GM18517 (cell line): Measurements from ENCODE around the gene CEP78.
"Not testable (repeated sequence)": the region's sequence is repeated elsewhere in the genome, so short reads cannot be mapped to it uniquely, and the experiment has no call there.

Experiments
- ATAC-seq: cut with Tn5 transposase; IDR thresholded peaks from one replicate; pipeline ENCODE4 v1.9.1; 2021; ENCODE audit warnings: mild to moderate bottlenecking, moderate library complexity; ENCODE audit not compliant: unreplicated experiment

Gene CEP78

DNA sequence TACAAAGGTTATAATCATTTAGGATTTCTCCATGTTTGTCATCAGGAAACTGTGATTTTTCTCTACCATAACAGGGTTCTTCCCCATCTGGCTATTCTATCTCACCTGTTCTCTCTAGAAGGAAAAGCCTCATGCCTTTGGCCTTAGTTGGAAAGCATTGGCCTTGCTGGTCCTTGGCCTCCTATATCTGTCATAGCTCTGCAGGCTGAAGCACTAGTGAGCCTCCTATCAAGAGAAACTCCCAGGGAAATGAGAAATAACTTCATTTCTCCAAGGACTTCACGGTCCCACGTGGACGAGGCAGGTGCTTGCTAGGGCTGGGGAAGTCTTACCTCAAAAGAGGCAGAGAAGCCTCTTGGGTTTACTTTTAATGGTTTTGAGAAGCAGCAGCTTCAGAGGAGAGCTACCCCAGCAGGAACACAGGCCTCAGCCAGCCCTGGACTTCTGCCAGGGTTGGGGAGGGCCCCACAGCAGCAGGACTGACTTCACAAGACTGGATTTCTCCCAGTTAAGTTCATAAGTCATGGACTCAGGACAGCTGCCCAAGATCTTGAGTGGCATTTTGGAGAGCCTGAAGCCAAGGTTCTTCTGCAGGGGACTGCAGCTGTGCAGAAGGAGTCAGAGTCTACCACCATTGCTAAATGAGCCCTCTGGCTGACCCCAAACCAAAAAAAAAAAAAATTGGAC, 45.2 kb downstream of the CEP78 start:
- ATAC-seq: no peak

DNA sequence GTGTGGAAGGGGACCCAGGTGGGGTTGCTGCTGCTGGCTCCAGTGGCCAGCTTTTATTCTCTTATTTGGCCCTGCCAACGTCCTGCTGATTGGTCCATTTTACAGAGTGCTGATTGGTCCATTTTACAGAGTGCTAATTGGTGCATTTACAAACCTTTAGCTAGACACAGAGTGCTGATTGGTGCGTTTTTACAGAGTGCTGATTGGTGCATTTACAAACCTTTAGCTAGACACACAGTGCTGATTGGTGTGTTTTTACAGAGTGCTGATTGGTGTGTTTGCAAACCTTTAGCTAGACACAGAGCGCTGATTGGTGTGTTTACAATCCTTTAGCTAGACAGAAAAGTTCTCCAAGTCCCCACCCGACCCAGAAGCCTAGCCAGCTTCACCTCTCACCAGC, 48.3 kb downstream of the CEP78 start:
- ATAC-seq: not testable (repeated sequence)

DNA sequence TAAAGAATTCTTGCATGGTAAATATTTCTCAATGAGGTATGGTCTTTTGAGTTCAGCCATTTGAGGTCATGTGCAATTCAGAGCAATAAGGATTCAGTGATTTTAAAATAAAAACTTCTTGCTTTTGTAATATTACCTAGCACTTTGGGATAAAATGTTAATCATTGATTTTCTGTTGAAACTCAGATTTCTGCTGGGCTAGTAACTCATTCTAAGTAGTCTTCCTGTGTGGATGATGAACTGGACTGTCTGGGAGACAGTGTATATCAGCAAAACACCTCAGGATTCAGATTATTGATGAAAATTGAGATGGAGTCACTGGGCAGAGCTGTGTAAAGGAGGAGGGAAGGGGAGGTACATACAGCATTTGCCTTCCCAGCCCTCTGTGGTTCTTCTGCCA, 50.2 kb downstream of the CEP78 start:
- ATAC-seq: no peak

DNA sequence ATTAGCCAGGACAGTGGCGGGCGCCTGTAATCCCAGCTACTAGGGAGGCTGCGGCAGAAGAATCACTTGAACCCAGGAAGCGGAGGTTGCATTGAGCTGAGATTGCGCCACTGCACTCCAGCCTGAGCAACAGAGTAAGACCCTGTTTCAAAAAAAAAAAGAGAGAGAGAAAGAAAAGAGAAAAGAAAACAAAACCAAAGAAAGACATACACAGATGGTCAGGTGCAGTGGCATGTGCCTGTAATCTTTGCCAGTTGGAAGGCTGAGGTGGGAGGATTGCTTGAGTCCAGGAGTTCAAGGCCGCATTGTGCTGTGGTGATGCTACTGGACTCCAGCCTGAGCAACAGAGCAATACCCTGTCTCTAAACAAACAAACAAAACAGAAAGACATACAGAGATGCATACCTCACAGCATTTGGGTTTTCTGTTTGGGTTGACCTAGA, 51.1 kb downstream of the CEP78 start:
- ATAC-seq: no peak

DNA sequence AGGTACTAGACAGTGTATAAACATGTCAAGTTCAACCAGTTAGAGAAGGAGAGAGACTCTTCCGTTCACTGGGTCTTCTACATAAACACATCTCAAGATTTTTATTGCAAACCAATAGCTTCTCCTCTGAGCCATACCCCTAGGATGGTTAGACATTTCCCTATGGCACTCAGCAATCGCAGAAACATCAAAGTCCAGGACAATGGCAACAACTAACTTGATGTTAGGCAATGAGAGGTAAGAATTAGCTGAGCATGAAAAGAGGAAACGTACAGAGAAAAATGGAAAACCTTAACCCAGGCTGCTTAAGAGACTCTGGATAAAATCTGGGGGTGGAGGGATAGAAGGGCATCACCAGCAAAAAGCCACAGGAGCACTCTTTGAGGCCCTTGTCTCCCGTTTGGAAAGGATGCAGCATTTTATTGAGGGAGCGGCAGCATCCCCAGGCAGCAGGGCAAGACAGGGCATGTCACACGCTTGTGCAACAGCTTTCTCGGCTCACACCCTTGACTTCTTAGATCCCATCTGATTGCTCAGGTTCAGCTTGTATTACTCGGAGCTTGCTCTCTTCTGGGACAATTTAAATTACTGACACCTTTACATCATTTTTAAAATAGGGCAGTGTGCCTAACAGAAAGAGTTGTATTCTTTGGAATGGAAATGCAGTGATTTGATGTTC, 52.5 kb downstream of the CEP78 start:
- ATAC-seq: no peak

DNA sequence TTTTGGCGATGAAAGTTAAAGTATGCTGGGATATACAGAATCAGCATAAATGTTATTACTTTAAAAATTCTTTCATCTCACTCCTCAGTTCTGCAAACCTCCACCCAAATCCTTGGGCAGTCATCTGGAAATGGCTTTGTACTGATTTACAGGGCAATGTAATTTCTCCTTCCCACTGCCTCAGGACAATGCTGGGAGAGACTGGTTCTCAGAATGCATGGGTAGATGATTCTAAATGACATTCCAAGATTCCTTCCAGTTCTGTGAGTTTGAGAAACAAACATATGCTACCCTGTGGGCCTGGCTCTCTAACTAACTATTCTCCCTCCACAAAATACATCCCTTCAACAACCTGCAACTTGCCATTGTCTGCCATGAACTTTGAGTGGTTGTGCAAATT, 53.6 kb downstream of the CEP78 start:
- no peak for ATAC-seq

DNA sequence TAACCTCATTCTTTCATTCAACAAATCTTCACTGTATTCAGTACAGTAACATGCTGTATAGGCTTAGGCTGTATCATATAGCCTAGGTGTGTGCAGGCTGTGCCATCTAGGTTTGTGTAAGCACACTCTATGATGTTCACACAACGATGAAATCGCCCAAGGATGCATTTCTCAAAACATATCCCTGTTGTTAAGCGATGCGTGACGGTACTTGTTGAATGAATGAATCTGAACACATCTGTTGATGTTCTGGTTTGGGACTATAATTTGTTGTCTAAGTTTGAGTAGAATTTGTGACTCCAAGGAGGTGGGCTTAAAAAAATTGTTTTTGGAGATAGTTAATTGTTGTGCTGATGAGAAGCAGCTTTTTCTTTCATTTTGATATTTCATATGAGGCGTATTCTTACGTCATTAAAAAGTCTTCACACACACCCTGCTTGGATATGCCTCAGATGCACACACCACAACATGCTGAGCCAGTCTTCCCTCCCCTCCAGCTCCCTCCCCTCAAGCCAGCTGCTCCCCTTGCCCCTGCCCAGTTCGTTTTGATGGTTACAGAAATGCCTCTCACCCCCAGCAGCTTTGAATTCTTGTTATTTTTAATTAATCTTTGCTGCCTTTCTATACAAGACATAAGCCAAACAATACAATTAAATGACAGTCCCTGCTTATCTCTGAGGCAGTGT, 55.5 kb downstream of the CEP78 start:
- ATAC-seq: no peak

DNA sequence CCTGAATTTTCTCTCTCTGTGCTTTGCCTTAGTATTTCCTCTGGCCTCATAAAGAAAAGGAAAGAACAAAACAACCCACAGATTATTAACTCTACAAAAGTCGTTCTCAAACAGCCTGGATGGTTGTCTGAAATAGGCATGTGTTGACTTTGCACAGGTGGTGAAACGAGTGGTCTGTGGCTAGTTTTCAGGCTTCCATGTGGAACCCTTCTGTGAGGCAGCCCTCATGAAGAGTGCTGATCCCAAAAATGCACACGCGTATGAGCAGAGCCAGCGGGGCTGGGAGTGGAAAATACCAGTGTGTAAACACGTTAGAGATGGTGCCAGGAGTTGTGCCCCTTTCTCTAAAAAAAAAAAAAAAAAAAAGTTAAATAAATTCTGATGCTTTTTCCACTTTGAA, 56.2 kb downstream of the CEP78 start:
- no peak for ATAC-seq

DNA sequence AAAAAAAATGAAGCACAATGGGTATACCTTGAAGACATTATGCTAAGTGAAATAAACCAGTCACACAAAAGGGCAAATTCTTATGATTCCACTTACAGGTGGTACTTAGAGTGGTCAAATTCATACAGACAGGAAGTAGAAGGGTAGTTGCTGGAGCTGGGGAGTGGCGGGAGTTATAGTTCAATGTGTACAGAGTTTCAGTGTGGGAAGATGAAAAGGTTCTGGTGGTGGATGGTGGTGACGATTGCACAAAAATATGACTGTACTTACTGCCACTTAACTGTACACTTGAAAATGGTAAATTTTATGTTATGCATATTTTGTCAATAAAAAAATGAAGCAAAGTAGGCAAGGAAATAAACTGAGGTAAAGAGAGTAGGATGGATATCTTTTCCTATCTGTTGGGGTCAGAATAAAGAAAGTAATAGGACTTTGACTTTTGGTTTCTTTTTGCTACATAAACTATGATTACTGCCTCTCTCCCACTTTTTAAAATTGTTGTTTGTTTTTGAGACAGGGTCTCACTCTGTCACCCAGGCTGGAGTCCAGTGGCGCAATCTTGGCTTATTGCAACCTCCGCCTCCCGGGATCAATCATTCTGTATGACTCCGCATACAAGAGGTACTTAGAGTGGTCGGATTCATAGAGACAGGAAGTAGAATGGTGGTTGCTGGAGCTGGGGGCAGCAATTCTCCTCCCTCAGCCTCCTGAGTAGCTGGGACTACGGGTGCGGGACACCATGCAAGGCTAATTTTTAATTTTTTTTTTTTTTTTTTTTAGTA, 57.0 kb downstream of the CEP78 start:
- ATAC-seq: no peak

DNA sequence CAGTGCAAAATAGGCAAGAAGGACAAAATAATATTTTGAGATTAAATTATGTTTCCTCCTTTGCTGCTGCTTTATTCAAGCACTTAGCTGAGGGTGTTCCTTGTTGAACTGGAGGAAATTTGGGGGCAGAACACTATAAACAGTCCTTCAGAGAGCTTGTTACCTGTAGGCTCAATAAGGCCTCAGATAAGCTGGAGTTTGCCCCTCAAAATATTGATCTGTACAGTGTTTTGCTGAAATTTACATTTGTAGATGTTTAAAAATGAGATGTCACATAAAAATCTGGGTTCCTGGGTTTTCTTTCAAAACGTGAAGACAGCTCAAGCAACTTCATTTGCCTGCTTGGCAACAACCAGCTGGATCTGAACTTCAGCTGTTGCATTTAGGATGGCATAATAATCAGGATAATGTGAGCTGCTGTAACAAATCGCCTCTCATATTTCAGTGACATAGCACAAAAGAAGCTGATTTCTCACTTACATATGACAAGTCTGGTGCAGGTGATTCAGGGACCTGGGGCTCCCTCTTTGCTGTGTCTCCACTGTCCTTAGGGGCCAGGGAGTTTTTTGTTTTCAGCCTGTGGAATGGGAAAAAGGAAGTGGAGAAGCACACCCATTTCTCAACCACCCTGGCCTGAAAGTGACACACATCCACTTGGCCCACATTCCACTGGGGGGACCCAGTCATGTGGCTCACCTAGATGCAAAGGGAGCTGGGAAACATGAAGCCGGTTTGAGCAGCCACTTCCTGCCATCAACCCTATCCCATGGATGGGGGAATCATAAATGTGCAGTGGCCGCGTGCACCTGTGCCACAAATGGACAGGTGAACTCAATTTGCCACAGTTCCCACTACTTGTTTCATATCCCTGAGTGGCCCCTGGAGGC, 58.7 kb downstream of the CEP78 start:
- no peak for ATAC-seq

DNA sequence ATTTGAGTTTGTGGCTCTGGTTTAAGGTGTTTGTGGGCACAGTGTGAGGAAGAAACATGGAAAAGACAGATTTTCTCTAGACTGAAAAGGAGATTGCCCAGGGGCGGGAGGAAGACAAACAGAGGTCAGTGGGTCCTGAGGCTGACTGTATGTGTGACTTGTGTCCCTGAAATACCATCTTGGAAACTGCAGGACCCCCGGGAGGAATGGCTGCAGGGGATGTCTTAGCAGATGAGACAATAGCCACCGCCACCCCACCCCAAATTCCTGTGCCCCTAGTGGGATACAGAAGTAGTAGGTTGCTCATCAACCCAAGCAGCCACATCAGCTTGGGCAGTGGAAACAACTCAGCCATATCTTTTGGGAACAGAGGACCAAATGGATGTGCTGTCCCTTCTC, 59.3 kb downstream of the CEP78 start:
- ATAC-seq: no peak

DNA sequence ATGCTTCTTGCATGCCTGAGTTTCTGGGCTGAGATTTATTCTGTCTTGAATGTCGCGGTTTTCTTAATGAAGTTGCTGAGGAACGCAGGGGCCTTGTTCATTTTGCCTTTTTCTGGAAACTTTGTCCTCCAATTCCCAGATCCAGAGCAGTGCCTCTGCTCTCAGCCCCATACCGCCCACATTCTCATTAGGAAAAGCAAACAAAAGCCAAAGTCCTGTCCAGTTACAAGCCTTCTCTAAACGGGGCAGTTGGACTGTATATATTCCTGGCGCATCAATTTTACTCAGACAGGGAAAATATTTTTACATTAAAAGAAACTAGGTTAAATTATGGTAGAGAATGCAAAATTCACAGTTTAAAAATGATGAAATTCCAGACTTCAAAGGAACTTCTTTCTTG, 59.9 kb downstream of the CEP78 start:
- ATAC-seq: no peak

DNA sequence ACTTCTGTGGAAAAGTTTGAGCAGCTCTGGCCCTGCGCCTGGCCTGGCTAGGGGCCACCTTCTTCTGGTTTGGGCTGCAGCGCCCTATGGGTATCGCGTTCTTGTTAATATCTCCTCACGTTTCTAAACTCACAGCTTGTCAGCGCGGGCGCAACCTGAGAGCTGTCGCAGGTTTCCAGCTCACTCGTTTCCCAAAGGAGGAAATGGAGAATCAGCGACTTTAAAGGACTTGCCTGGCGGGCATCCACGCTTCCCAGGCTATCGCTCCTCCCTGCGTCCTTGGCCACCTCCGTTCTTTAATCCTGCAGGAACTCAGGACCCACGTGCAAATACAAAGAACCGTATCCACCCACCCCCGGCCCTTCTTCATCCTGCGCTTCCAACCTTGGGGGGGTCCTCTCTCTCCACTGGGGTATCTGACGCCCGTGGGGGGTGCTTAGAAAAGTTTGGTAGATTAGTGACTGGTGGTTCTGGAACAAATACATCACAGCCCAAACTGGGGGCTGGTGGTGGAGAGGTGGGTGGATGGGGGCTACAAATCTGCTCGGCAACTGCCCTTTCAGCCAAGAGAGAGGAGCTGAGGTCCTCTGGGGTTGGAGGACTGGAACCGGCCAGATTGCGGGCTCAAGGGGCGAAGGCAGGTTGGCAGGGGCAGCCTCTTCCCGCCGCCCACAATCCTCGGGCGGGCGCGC, 60.5 kb downstream of the CEP78 start:
- no peak for ATAC-seq

DNA sequence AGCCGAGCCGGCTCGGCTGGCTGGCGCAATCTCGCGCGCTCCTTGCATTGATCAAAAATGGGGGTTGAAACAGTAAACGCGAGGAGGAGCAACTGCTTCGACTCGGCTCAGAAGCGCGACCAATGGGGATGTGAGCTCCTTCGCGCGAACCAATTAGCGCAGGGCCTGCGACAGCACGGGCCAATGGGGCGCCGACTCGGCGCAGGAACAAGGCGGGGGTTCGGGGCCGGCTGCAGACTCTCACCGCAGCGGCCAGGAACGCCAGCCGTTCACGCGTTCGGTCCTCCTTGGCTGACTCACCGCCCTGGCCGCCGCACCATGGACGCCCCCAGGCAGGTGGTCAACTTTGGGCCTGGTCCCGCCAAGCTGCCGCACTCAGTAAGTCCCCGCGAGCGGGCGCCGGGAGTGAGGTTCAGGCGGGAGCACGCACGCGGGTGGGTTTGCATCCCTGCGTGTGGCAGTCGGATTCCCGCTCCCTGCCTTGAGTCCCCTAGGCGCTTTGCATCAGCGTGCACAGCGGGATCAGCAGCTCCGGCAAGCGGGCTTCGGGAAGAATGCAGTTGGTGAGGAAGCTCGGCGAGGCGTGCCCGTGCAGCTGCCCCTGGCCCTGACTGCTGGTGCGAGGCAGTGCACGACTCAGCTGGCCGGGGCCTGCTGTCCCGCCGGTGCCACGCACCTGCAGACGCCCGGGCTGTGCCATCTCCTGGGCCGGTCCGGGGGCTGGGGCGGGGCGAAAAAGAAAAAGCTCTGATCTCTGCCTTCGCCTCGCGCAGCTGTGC, 61.2 kb downstream of the CEP78 start, which contains the start of gene PSAT1:
Gene PSAT1, plus strand, starts transcription at position 233 of the 779 bp plus-strand sequence. Its CDS starts 86 bp downstream, at position 319.
- peak; percentile 97 for ATAC-seq

DNA sequence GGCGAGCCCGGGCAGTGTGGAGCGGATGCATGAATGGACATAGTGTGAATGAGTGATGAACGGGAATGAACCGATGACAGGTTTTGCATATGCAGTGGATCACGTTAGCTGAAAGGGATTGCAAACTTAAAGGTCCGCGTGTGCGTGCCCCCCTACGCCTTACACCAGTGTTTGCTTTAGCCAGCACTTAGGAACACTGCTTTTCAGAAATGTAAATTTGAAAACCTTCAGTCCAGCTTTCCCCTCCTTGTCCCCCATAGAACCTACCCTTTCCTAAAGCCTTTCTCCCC, 61.7 kb downstream of the CEP78 start:
- peak; percentile 63 for ATAC-seq

DNA sequence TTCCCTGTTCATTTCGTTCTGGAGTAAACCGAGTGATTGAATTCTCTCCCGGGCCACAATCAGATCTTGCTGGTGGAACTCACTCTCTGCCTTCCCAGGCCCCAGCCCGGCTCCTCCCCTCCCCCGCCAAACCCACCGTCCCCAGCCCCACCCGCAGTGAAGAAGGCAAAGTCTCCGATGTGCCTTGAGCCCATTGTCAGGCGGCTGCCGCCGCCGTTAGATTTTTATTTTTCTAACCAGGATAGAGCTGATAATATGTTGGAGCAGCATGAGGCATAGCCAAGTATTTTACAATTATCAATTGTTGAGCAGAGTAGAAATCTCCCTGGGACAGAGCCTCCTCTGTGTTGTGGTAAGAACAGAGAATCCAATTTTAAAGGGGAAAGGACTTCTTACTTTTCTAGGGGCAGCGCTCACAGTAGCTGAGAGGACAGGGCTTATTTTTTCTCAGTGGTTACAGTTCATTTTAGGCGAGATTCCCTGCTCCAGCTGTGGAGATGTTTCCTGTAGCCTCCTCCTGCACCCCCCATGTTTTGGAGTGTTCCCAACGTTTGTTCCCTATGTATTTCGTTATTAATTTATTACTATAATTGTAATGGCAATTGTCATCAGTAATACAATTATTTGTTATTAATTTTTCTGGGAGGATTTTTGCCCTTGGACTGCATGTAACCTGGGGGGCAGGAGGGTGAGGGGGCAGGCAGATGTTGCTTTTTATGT, 62.3 kb downstream of the CEP78 start:
- no peak for ATAC-seq

DNA sequence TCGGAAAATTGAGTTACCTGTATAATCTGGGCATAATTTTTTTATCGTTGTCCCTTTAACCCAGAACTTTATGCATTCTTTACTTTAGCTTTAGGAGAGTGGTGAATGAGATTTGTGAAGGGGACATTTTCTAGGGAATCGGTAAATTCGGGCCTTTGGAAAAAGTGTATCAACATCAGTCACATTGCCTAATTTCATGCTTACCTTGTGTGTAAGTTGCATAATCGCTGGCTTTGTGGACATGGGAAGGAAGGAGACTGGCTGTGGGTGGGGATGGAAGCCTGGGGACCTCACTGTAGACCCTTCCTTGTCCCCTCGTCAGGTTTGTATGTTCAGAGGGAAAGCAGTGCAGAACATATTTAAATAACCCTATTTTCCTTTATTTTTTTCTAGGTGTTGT, 64.3 kb downstream of the CEP78 start:
- ATAC-seq: no peak

DNA sequence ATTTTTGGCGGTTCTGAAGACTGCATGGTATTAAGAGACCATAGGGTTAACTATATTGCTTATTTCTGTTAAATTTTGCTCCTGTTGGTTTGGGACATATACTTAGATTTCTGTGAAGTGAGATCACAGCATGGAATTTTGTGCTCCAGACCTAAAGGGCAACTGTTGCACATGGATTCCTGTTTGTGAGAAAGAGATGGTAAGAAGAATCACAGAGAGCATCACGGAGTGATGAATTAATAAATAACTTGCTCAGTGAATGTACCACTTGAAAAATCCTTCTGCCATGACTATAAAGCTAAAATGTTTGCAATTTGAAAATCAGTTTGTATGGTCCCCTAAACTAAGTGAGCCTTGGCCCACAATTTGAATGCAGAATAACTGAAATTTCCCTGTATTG, 65.6 kb downstream of the CEP78 start:
- ATAC-seq: no peak
